IMR-90 (cell line): ENCODE results near the gene FAM174B. TPM values are rescaled to one million over a fixed set of nuclear protein-coding genes. Genes with fewer than 3 reads are reported as not detected.

Experiments used
- ATAC-seq: fragments of 200-7000 bp; cut with Tn5 transposase; 2 replicates; pipeline ENCODE4 v1.9.1; 2020; ENCODE audit warnings: low read depth, mild to moderate bottlenecking, moderate library complexity
- BruUV-seq: library from RNA; stranded (reverse); fragments of 400-500 nt; replicated peaks from 2 replicates; lab custom pipeline; 2021; lab: Mats Ljungman, UMichigan
- CTCF ChIA-PET: fragments of 300-600 bp; formaldehyde crosslinking; extraction: SDS; loops from one replicate; lab custom pipeline; 2021; ENCODE audit warnings: antibody characterized with exemption; lab: Yijun Ruan, JAX
- POLR2A ChIA-PET: fragments of 300-600 bp; sonication (Branson Sonifier 250); formaldehyde crosslinking; loops from one replicate; lab custom pipeline; 2022; ENCODE audit warnings: antibody characterized with exemption; ENCODE audit not compliant: unreplicated experiment; lab: Charles Lee
- DNase-seq: peaks from one replicate; pipeline ENCODE4 v3.0.0; 2013
- H2AFZ ChIP-seq: replicated peaks from 2 replicates; pipeline ENCODE3; 2013; ENCODE audit warnings: low read length, mild to moderate bottlenecking; ENCODE audit not compliant: poor library complexity
- H2AK5ac ChIP-seq: 2 replicates; pipeline ENCODE4 v1.6.1; 2013; ENCODE audit warnings: low read depth, low read length, inconsistent platforms
- H2AK9ac ChIP-seq: replicated peaks from 2 replicates; pipeline ENCODE3; 2013; ENCODE audit warnings: mild to moderate bottlenecking, low read depth, low read length, moderate library complexity; ENCODE audit not compliant: poor library complexity
- H2BK120ac ChIP-seq: 2 replicates; pipeline ENCODE4 v1.6.1; 2013; ENCODE audit warnings: low read depth, low read length, inconsistent platforms
- H2BK15ac ChIP-seq: 3 replicates; pipeline ENCODE4 v1.6.1; 2013; ENCODE audit warnings: low read depth, low read length, inconsistent platforms
- H2BK20ac ChIP-seq: 2 replicates; pipeline ENCODE4 v1.6.1; 2013; ENCODE audit warnings: low read depth, mild to moderate bottlenecking, inconsistent platforms, low read length, moderate library complexity
- H2BK5ac ChIP-seq: 2 replicates; pipeline ENCODE4 v1.6.1; 2013; ENCODE audit warnings: mild to moderate bottlenecking, low read depth, low read length, inconsistent platforms; ENCODE audit not compliant: poor library complexity, severe bottlenecking
- H3K14ac ChIP-seq: replicated peaks from 2 replicates; pipeline ENCODE4 v1.6.1; 2013; ENCODE audit warnings: low read depth, low read length, inconsistent platforms
- H3K18ac ChIP-seq: 2 replicates; pipeline ENCODE4 v1.6.1; 2013; ENCODE audit warnings: low read depth, low read length, control low read depth
- H3K23ac ChIP-seq: 2 replicates; pipeline ENCODE4 v1.6.1; 2013; ENCODE audit warnings: low read depth, low read length, inconsistent platforms
- H3K27ac ChIP-seq: 2 replicates; pipeline ENCODE4 v1.5.1; 2013; ENCODE audit warnings: mild to moderate bottlenecking, control low read depth, low read length; ENCODE audit not compliant: insufficient read depth
- H3K27me3 ChIP-seq: 2 replicates; pipeline ENCODE4 v1.6.1; 2013; ENCODE audit warnings: low read length; ENCODE audit not compliant: control insufficient read depth, insufficient read depth
- H3K36me3 ChIP-seq: 2 replicates; pipeline ENCODE4 v1.6.1; 2013; ENCODE audit warnings: low read length, mixed read lengths; ENCODE audit not compliant: control insufficient read depth, insufficient read depth
- H3K4ac ChIP-seq: 2 replicates; pipeline ENCODE4 v1.6.1; 2013; ENCODE audit warnings: low read depth, low read length, inconsistent platforms
- H3K4me1 ChIP-seq: 2 replicates; pipeline ENCODE4 v1.6.1; 2013; ENCODE audit warnings: low read length, mixed read lengths; ENCODE audit not compliant: control insufficient read depth, insufficient read depth
- H3K4me2 ChIP-seq: 2 replicates; pipeline ENCODE4 v1.6.1; 2013; ENCODE audit warnings: low read depth, mild to moderate bottlenecking, control low read depth, low read length, moderate library complexity
- H3K4me3 ChIP-seq: 2 replicates; pipeline ENCODE4 v1.5.1; 2013; ENCODE audit warnings: low read depth, mild to moderate bottlenecking, control low read depth, low read length, moderate library complexity; ENCODE audit not compliant: insufficient read depth
- H3K56ac ChIP-seq: 2 replicates; pipeline ENCODE4 v1.6.1; 2013; ENCODE audit warnings: low read length, inconsistent platforms; ENCODE audit not compliant: insufficient read depth; ENCODE audit errors: extremely low read depth
- H3K79me1 ChIP-seq, 2 experiments: 2 replicates each; pipeline ENCODE4 v1.6.1; 2013; ENCODE audit warnings: low read length in 2 of 2, inconsistent platforms in 1 of 2, low read depth in 1 of 2
- H3K9ac ChIP-seq: 2 replicates; pipeline ENCODE4 v1.6.1; 2013; ENCODE audit warnings: low read depth, low read length, control low read depth
- H3K9me1 ChIP-seq: 2 replicates; pipeline ENCODE4 v1.6.1; 2013; ENCODE audit warnings: low read length, inconsistent platforms; ENCODE audit not compliant: insufficient read depth
- H3K9me3 ChIP-seq: 2 replicates; pipeline ENCODE4 v1.6.1; 2013; ENCODE audit warnings: low read length; ENCODE audit not compliant: control insufficient read depth, insufficient read depth
- H4K20me1 ChIP-seq: 2 replicates; pipeline ENCODE4 v1.6.1; 2013; ENCODE audit warnings: low read length, inconsistent platforms; ENCODE audit not compliant: insufficient read depth
- H4K5ac ChIP-seq: 2 replicates; pipeline ENCODE4 v1.6.1; 2013; ENCODE audit warnings: mild to moderate bottlenecking, low read depth, low read length, control low read depth
- H4K8ac ChIP-seq, 2 experiments: 2 replicates each; pipeline ENCODE4 v1.6.1; 2013; ENCODE audit warnings: low read depth in 2 of 2, low read length in 2 of 2, control low read depth in 1 of 2, inconsistent platforms in 1 of 2
- H4K91ac ChIP-seq: 2 replicates; pipeline ENCODE4 v1.6.1; 2013; ENCODE audit warnings: low read depth, low read length, inconsistent platforms; ENCODE audit not compliant: insufficient read depth
- BHLHE40 ChIP-seq: fragments of 150-350 bp; IDR thresholded peaks from 2 replicates; pipeline ENCODE4 v1.6.1; 2016; ENCODE audit warnings: mild to moderate bottlenecking, low read depth, low read length
- CEBPB ChIP-seq: IDR thresholded peaks from 2 replicates; pipeline ENCODE4 v1.6.1; 2012; ENCODE audit warnings: low read depth, low read length, improper control_type of control experiment
- CHD1 ChIP-seq: IDR thresholded peaks from 2 replicates; pipeline ENCODE4 v1.6.1; 2012; ENCODE audit warnings: low read depth, low read length, improper control_type of control experiment
- FOS ChIP-seq: fragments of 150-350 bp; IDR thresholded peaks from 2 replicates; pipeline ENCODE4 v1.6.1; 2016; ENCODE audit warnings: low read depth, low read length
- MAFK ChIP-seq: IDR thresholded peaks from 2 replicates; pipeline ENCODE4 v1.6.1; 2012; ENCODE audit warnings: low read depth, low read length, improper control_type of control experiment
- MAZ ChIP-seq: IDR thresholded peaks from 2 replicates; pipeline ENCODE4 v1.6.1; 2012; ENCODE audit warnings: low read depth, mild to moderate bottlenecking, low read length, improper control_type of control experiment, moderate library complexity, borderline replicate concordance
- MXI1 ChIP-seq: IDR thresholded peaks from 2 replicates; pipeline ENCODE4 v1.6.1; 2012; ENCODE audit warnings: low read depth, mild to moderate bottlenecking, low read length, moderate library complexity, borderline replicate concordance
- NFE2L2 ChIP-seq: fragments of 150-350 bp; IDR thresholded peaks from 2 replicates; pipeline ENCODE4 v1.6.1; 2016; ENCODE audit warnings: low read depth, mild to moderate bottlenecking, low read length
- POLR2A ChIP-seq: IDR thresholded peaks from 2 replicates; pipeline ENCODE4 v1.6.1; 2012; ENCODE audit warnings: mild to moderate bottlenecking, low read depth, low read length
- RAD21 ChIP-seq: IDR thresholded peaks from 2 replicates; pipeline ENCODE4 v1.6.1; 2012; ENCODE audit warnings: low read length, improper control_type of control experiment
- RCOR1 ChIP-seq: IDR thresholded peaks from 2 replicates; pipeline ENCODE4 v1.6.1; 2012; ENCODE audit warnings: mild to moderate bottlenecking, low read length, improper control_type of control experiment; ENCODE audit not compliant: insufficient replicate concordance
- RFX5 ChIP-seq: IDR thresholded peaks from 2 replicates; pipeline ENCODE4 v1.8.0; 2012; ENCODE audit warnings: low read depth, mild to moderate bottlenecking, low read length, moderate library complexity
- SMC3 ChIP-seq: fragments of 150-350 bp; IDR thresholded peaks from 2 replicates; pipeline ENCODE4 v1.6.1; 2016; ENCODE audit warnings: low read depth, mild to moderate bottlenecking, antibody characterized with exemption, low read length, moderate library complexity
- WGBS, 2 experiments: methylation state at CpG; one replicate each; pipeline versions ENCODE4 v1.1.5 to v1.1.7; 2013; ENCODE audit warnings: missing lambda C conversion rate in 2 of 2; ENCODE audit not compliant: insufficient read length in 1 of 2; ENCODE audit errors: extremely low coverage in 2 of 2; 5-methylcytosine and 5-hydroxymethylcytosine counted together
- dilution Hi-C: fragments of 300-500 bp; cut with HindIII; formaldehyde crosslinking; loops from one replicate; pipeline ENCODE4 v1.14.3; 2018; ENCODE audit warnings: low sequenced_read_pairs; ENCODE audit not compliant: unreplicated experiment
- in situ Hi-C: fragments of 300-500 bp; cut with MboI; formaldehyde crosslinking; loops from 3 replicates; pipeline ENCODE4 v1.14.3; 2019; ENCODE audit warnings: low sequenced_read_pairs, inconsistent platforms, mixed read lengths
- intact Hi-C: fragments of 100-400 bp; cut with micrococcal nuclease; formaldehyde crosslinking; loops from 2 replicates; pipeline ENCODE4 v1.10.0; 2022
- polyA plus RNA-seq, 3 experiments: library from polyadenylated mRNA; depleted of rRNA; stranded (reverse); fragments of >200 nt; gene quantifications; 2 replicates each; pipeline ENCODE4 v1.2.3, GENCODE V29; 2012; ENCODE audit warnings: low replicate concordance in 1 of 3
- total RNA-seq: library from RNA; depleted of rRNA; stranded (reverse); fragments of >200 nt; gene quantifications from 2 replicates; pipeline ENCODE4 v1.2.3, GENCODE V29; 2012
- TF ChIP-seq, protein P1 (sequence below): conservative IDR thresholded peaks from 2 replicates; pipeline ENCODE4 v1.5.1; 2012; ENCODE audit warnings: mild to moderate bottlenecking, low read depth, low read length, improper control_type of control experiment
- TF ChIP-seq, protein P2 (sequence below): fragments of 150-350 bp; IDR thresholded peaks from 2 replicates; pipeline ENCODE4 v1.6.1; 2017; ENCODE audit warnings: mild to moderate bottlenecking, antibody characterized with exemption, low read length, low read depth
- TF ChIP-seq, protein P3 (sequence below): fragments of 150-350 bp; IDR thresholded peaks from 2 replicates; pipeline ENCODE4 v1.6.1; 2016; ENCODE audit warnings: low read depth, mild to moderate bottlenecking, low read length, moderate library complexity, borderline replicate concordance

The FAM174B gene
- total and polyA plus RNA-seq, 2 of the 4 experiments (the other 2 are of a cell fraction) = 0.18 to 0.56 TPM

DNA sequence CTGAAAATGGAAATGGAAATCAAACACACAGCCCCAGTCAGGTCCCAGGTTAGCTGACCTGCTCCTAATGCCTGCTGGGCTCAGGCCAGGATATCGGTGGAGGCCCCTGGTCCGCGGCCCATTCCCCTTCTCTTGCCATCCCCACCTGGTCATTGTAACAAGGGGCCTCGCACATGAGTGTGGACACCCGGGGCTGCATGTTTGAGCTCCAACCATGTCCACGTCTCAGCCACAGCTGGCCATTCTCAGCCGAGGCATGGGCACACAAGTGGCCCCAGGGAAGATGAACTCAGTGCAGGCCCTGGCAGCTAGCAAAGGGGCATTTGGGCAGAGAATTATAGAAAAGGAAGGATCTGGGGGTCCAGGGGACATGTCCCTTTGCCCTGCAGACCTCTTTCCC, 41.7 kb downstream of the FAM174B start:
- Histone ChIP-seq H3K4me1 (peaks cover 1% of the 10 kb centered on the region; the same call in 1 of the 2 replicates), H4K8ac (no peak overlapping the region), H4K20me1 (no peaks in the 10 kb centered on the region), H3K9me3 (no peaks in the 10 kb centered on the region), H2BK20ac (no peak overlapping the region), H3K9ac (no peak overlapping the region), H3K27me3 (no peaks in the 10 kb centered on the region), H3K56ac (no peak overlapping the region), H3K14ac (no peak overlapping the region), H3K79me1 (no peaks in the 10 kb centered on the region), H2AK9ac (no peak overlapping the region), H2BK120ac (no peak overlapping the region), H3K9me1 (no peaks in the 10 kb centered on the region), H3K4me3 (no peak overlapping the region), H3K27ac (no peak overlapping the region), H4K5ac (no peak overlapping the region), H3K18ac (no peak overlapping the region), H4K91ac (no peak overlapping the region), H2BK15ac (no peak overlapping the region), H3K23ac (no peak overlapping the region), H2AK5ac (no peak overlapping the region), H3K36me3 (no peaks in the 10 kb centered on the region), H2AFZ (no peak overlapping the region), H3K4ac (no peak overlapping the region), H3K4me2 (no peak overlapping the region), H2BK5ac (no peak overlapping the region)
- ChIA-PET POLR2A (no interaction called here), CTCF (no interaction called here)
- ATAC-seq (no peak), DNase-seq (no peak)
- 59% methylated on average over 2 of the region's 7 CpGs; no CpG with 5 or more reads in 1 of the 2 experiments for WGBS, 2 experiments
- dilution Hi-C loops (no loop called here), intact Hi-C loops (loop anchor here (10.0 kb wide), 1 partner anchor 101 kb away; no protein-coding TSS in a partner anchor), in situ Hi-C loops (no loop called here)
- BruUV-seq = no TSS peak
- no peak for TF ChIP-seq CEBPB
- TF ChIP-seq NFE2L2 = no peak
- TF ChIP-seq FOS = no peak
- TF ChIP-seq, protein P1, sequence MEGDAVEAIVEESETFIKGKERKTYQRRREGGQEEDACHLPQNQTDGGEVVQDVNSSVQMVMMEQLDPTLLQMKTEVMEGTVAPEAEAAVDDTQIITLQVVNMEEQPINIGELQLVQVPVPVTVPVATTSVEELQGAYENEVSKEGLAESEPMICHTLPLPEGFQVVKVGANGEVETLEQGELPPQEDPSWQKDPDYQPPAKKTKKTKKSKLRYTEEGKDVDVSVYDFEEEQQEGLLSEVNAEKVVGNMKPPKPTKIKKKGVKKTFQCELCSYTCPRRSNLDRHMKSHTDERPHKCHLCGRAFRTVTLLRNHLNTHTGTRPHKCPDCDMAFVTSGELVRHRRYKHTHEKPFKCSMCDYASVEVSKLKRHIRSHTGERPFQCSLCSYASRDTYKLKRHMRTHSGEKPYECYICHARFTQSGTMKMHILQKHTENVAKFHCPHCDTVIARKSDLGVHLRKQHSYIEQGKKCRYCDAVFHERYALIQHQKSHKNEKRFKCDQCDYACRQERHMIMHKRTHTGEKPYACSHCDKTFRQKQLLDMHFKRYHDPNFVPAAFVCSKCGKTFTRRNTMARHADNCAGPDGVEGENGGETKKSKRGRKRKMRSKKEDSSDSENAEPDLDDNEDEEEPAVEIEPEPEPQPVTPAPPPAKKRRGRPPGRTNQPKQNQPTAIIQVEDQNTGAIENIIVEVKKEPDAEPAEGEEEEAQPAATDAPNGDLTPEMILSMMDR = no peak
- TF ChIP-seq RAD21 = no peak
- TF ChIP-seq MXI1 = no peak
- TF ChIP-seq SMC3 = no peak
- TF ChIP-seq POLR2A = no peak
- no peak for TF ChIP-seq MAFK
- TF ChIP-seq, protein P2, sequence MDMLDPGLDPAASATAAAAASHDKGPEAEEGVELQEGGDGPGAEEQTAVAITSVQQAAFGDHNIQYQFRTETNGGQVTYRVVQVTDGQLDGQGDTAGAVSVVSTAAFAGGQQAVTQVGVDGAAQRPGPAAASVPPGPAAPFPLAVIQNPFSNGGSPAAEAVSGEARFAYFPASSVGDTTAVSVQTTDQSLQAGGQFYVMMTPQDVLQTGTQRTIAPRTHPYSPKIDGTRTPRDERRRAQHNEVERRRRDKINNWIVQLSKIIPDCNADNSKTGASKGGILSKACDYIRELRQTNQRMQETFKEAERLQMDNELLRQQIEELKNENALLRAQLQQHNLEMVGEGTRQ = no peak
- TF ChIP-seq RCOR1 = no peak
- TF ChIP-seq RFX5 = no peak
- no peak for TF ChIP-seq BHLHE40
- TF ChIP-seq, protein P3, sequence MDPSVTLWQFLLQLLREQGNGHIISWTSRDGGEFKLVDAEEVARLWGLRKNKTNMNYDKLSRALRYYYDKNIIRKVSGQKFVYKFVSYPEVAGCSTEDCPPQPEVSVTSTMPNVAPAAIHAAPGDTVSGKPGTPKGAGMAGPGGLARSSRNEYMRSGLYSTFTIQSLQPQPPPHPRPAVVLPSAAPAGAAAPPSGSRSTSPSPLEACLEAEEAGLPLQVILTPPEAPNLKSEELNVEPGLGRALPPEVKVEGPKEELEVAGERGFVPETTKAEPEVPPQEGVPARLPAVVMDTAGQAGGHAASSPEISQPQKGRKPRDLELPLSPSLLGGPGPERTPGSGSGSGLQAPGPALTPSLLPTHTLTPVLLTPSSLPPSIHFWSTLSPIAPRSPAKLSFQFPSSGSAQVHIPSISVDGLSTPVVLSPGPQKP = no peak
- no peak for TF ChIP-seq CHD1
- no peak for TF ChIP-seq MAZ
